Stimulated activated CD4-positive, alpha-beta T cell treated with anti-CD3 and anti-CD28 coated beads, Interleukin-12 subunit alpha, Interleukin-12 subunit beta, amount 100 ng/mL, for 4 hours (primary cell): ENCODE data around the gene PRKCA.
"Not testable (repeated sequence)": the region's sequence is repeated elsewhere in the genome, so short reads cannot be mapped to it uniquely, and the experiment has no call there.

Experiments
- DNase-seq: peaks from one replicate; pipeline ENCODE4 v3.0.0-alpha.2; 2020

Gene PRKCA

GRCh38 chr17:66448026-66448639 lies 145.7 kb downstream of the PRKCA start:
- DNase-seq = no peak

GRCh38 chr17:66449418-66449977 lies 147.1 kb downstream of the PRKCA start:
- DNase-seq = no peak

- no peak for DNase-seq
These were observed 147.8 kb downstream of the PRKCA start for GRCh38 chr17:66450008-66450851.

GRCh38 chr17:66450852-66451158 lies 148.4 kb downstream of the PRKCA start:
- DNase-seq = no peak

- DNase-seq = no peak
These were observed 149.1 kb downstream of the PRKCA start for GRCh38 chr17:66451188-66452149.

- DNase-seq = no peak
These were observed 152.6 kb downstream of the PRKCA start for GRCh38 chr17:66455060-66455459.

GRCh38 chr17:66457499-66457898 lies 155.1 kb downstream of the PRKCA start:
- not testable (repeated sequence) for DNase-seq

GRCh38 chr17:66458782-66459181 lies 156.4 kb downstream of the PRKCA start:
- DNase-seq = no peak

- no peak for DNase-seq
These were observed 157.4 kb downstream of the PRKCA start for GRCh38 chr17:66459811-66460270.

- DNase-seq = no peak
These were observed 158.1 kb downstream of the PRKCA start for GRCh38 chr17:66460558-66460957.

GRCh38 chr17:66461343-66461995 lies 159.1 kb downstream of the PRKCA start:
- no peak for DNase-seq

GRCh38 chr17:66462010-66462409 lies 159.6 kb downstream of the PRKCA start:
- no peak for DNase-seq

- no peak for DNase-seq
These were observed 162.5 kb downstream of the PRKCA start for GRCh38 chr17:66464921-66465320.

GRCh38 chr17:66465701-66466100 lies 163.3 kb downstream of the PRKCA start:
- no peak for DNase-seq

- DNase-seq = no peak
These were observed 163.8 kb downstream of the PRKCA start for GRCh38 chr17:66466106-66466820.

GRCh38 chr17:66466840-66467367 lies 164.5 kb downstream of the PRKCA start:
- peak; percentile 30 for DNase-seq

GRCh38 chr17:66467766-66468165 lies 165.4 kb downstream of the PRKCA start:
- no peak for DNase-seq

- DNase-seq = no peak
These were observed 166.1 kb downstream of the PRKCA start for GRCh38 chr17:66468241-66469087.

- no peak for DNase-seq
These were observed 166.7 kb downstream of the PRKCA start for GRCh38 chr17:66469088-66469442.

- DNase-seq = no peak
These were observed 167.0 kb downstream of the PRKCA start for GRCh38 chr17:66469461-66469860.

GRCh38 chr17:66469890-66470289 lies 167.5 kb downstream of the PRKCA start:
- DNase-seq = no peak
